ENCODE data around the gene ZC3H18. TPM values are rescaled to one million over a fixed set of nuclear protein-coding genes. Genes with fewer than 3 reads are reported as not detected.

Gene ZC3H18
- total and polyA plus RNA-seq, 10 of the 15 experiments (the other 5 are each of a cell fraction or from before 2014, with no cell fraction given) = 1.0 to 58.3 (median 22.4) TPM

DNA sequence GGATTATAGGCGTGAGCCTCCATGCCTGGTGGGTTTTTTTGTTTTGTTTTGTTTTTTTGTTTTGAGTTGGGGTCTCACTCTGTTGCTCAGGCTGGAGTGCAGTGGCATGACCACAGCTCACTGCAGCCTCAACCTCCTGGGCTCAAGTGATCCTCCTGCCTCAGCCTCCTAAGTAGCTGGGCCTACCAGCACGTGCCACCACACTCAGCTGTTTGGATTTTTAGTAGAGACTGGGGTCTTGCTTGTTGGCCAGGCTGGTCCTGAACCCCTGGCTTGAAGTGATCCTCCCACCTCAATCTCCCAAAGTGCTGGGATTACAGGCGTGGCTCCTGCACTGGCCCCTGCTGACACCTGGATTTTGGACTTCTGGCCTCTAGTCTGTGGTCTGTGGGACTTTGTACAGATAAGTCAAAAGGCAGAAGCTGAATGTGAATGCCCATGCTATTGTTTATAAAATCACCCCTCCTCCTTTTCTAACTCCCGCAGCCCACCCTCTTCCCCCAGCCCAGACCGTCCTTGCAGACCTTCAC, 110.4 kb downstream of the ZC3H18 start (continued):
- no peak for TF ChIP-seq RAD51 (IDR thresholded peaks at IDR 0.05)
- no peak for TF ChIP-seq ZBED1 (IDR thresholded peaks at IDR 0.05; ENCODE audit: borderline replicate concordance)
- no peak for TF ChIP-seq PBX3 (IDR thresholded peaks at IDR 0.05; ENCODE audit: insufficient replicate concordance, low read depth, low read length)
- TF ChIP-seq EZH2 (IDR thresholded peaks at IDR 0.05; ENCODE audit: borderline replicate concordance, control insufficient read depth, low read depth, low read length) = no peak
- TF ChIP-seq GATAD2B (conservative IDR thresholded peaks at IDR 0.05; ENCODE audit: low read depth) = no peak
- TF ChIP-seq ZNF207 (IDR thresholded peaks at IDR 0.05; ENCODE audit: borderline replicate concordance) = no peak
- TF ChIP-seq, protein P1, sequence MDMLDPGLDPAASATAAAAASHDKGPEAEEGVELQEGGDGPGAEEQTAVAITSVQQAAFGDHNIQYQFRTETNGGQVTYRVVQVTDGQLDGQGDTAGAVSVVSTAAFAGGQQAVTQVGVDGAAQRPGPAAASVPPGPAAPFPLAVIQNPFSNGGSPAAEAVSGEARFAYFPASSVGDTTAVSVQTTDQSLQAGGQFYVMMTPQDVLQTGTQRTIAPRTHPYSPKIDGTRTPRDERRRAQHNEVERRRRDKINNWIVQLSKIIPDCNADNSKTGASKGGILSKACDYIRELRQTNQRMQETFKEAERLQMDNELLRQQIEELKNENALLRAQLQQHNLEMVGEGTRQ (IDR thresholded peaks at IDR 0.05; ENCODE audit: borderline replicate concordance, low read depth, low read length) = no peak
- TF ChIP-seq, protein P2, sequence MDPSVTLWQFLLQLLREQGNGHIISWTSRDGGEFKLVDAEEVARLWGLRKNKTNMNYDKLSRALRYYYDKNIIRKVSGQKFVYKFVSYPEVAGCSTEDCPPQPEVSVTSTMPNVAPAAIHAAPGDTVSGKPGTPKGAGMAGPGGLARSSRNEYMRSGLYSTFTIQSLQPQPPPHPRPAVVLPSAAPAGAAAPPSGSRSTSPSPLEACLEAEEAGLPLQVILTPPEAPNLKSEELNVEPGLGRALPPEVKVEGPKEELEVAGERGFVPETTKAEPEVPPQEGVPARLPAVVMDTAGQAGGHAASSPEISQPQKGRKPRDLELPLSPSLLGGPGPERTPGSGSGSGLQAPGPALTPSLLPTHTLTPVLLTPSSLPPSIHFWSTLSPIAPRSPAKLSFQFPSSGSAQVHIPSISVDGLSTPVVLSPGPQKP (IDR thresholded peaks at IDR 0.05; ENCODE audit: low read depth, low read length) = no peak
- TF ChIP-seq CHD4 (IDR thresholded peaks at IDR 0.05) = no peak

Data from GM12878 (cell line).